ENCODE results near the gene GRIN3A.

DNA sequence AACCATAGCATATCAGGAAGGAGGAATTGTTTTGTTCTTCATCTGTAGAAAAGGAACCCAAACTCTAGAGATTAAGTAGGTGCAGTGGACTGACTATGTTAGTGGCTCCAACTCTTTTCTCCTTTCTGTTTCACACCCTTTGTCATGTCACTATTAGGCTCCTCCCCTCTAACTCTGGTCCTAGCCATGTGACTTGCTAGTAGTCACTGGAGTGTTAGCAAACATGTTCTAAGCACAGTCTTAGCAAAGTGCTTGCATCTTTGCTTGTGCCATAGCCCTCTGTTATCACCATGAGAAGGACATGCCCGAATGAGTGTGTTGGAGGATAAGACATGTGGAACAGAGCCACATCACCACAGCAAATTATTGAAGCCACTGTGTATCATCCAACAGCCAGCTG, 88.3 kb downstream of the GRIN3A start:
- TF ChIP-seq POLR2A (IDR thresholded peaks at IDR 0.05; ENCODE audit: low read depth, low read length) = no peak
- no peak for TF ChIP-seq SPI1 (IDR thresholded peaks at IDR 0.05; ENCODE audit: low read depth, low read length)
- no peak for TF ChIP-seq TAF1 (IDR thresholded peaks at IDR 0.05; ENCODE audit: low read depth, low read length)
- TF ChIP-seq POLR2AphosphoS5 (IDR thresholded peaks at IDR 0.05; ENCODE audit: low read depth, low read length) = no peak
